Lower leg skin (tissue), 3 donors: ENCODE measurements around the gene KRTAP3-3.

ENCODE experiments used
- CTCF ChIP-seq, 3 donors: fragments of 450-650 bp; IDR thresholded peaks; one replicate each; pipeline ENCODE4 v1.5.1; 2016; ENCODE audit warnings: antibody characterized with exemption in 3 of 3, mild to moderate bottlenecking in 3 of 3, moderate library complexity in 2 of 3
- POLR2A ChIP-seq, 2 donors: fragments of 450-650 bp; IDR thresholded peaks; one replicate each; pipeline ENCODE4 v1.6.1; 2016 to 2017; ENCODE audit warnings: antibody characterized with exemption in 2 of 2, mild to moderate bottlenecking in 1 of 2, moderate library complexity in 1 of 2

DNA sequence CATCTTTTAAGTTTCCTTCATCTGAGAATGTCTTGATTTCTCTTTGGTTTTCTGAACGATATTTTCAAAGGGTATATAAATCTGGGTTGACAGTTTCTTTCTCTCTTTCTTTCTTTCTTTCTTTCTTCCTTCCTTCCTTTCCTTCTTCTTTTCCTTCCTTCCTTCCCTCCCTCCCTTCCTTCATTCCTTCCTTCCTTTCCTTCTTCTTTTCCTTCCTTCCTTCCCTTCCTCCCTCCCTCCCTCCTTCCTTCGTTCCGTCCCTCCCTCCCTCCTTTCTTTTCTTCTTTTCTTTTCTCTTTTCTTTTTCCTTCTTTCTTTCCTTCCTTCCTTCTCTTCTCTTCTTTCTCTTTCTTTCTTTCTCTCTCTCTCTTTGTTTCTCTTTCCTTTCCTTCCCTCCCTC is 19.6 kb downstream of the KRTAP3-3 start:
- TF ChIP-seq CTCF (IDR thresholded peaks at IDR 0.05) (no peak), POLR2A (IDR thresholded peaks at IDR 0.05) (no peak)
